Sciatic nerve (tissue), 2 donors: Measurements from ENCODE around the gene ZSCAN22. TPM values are rescaled to one million over a fixed set of nuclear protein-coding genes. Genes with fewer than 3 reads are reported as not detected.
A peak's percentile ranks its signal among the peaks of the same experiment; 100 is the strongest.

Experiments
- ATAC-seq: fragments of 200-7000 bp; cut with Tn5 transposase; one replicate; pipeline ENCODE4 v1.9.1; 2020; ENCODE audit warnings: mild to moderate bottlenecking, moderate library complexity
- DNase-seq: peaks from one replicate; pipeline ENCODE4 v3.0.0-alpha.2; 2020; ENCODE audit warnings: low spot score
- intact Hi-C: fragments of 100-400 bp; cut with DNase I; formaldehyde crosslinking; loops from one replicate; pipeline ENCODE4 v1.14.2; 2022
- total RNA-seq: library from RNA; stranded (reverse); fragmentation: NEBNext Ultra II Directional; extraction: Animal tissue kit (Norgen Biotek cat#: 25700); gene quantifications from one replicate; pipeline ENCODE4 v1.2.1, GENCODE V29; 2021
- donor health status: DM: no; HTN: no; CAD: no.
- donor health status: DM: no; HTN: no; CAD: no.

Gene ZSCAN22
- total RNA-seq, 1 donor from 2014 or later = 4.5 TPM

- peak; percentile 53 for DNase-seq
- no peak for ATAC-seq
- intact Hi-C loops = no loop called here
Observed at GRCh38 chr19:58350001-58350861, 23.4 kb downstream of the ZSCAN22 start.

GRCh38 chr19:58350871-58351557 is 24.2 kb downstream of the ZSCAN22 start:
- intact Hi-C loops = no loop called here
- no peak for ATAC-seq
- DNase-seq = no peak

- ATAC-seq (no peak), DNase-seq (no peak)
- intact Hi-C loops = no loop called here
Observed at GRCh38 chr19:58351558-58351878, 24.7 kb downstream of the ZSCAN22 start.

DNA sequence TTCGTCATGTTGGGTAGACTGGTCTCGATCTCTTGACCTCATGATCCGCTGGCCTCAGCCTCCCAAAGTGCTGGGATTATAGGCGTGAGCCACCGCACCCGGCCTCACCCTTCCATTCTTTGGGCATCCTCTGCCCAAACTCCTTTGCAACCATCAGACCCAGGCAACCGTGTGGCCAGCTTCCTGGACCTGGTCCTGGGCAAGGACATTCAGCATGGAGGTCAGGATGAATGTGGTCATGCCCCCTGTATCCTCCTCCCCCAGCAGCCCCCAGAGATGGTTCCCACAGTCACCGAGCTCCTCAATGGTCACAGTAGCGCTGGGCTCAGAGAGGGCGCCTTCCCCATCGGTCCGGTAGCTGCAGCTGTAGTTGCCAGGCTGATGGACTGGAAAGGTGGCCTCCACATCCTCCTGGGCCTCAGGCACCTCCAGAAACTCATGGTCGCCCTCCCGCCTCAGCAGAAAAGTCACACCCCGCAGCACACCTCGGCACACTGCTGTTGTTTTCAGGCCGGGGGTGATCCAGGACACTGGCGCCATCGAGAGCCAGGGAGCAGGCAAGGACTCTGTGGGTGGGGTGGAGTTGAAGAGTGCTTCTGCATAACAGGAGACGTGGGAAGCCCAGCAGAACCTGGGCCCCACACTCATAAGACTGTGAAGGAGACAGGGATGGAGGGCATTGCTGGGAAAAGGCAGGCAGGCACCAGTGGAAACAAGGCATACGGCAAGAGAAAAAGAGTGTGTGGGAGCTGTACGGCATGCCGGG is 25.4 kb downstream of the ZSCAN22 start:
- intact Hi-C loops = no loop called here
- DNase-seq (no peak), ATAC-seq (no peak)

- ATAC-seq = no peak
- intact Hi-C loops = no loop called here
- DNase-seq = no peak
Observed at GRCh38 chr19:58352760-58353671, 26.2 kb downstream of the ZSCAN22 start, which contains the start of gene A1BG. TSS of gene A1BG (minus strand) at chr19:58353492. CDS start at chr19:58353437, 55 bp downstream.

- ATAC-seq (no peak), DNase-seq (no peak)
- intact Hi-C loops = no loop called here
Observed at GRCh38 chr19:58353717-58354477, 27.1 kb downstream of the ZSCAN22 start.

- no peak for ATAC-seq
- intact Hi-C loops = no loop called here
- DNase-seq = no peak
Observed at GRCh38 chr19:58354478-58355030, 27.8 kb downstream of the ZSCAN22 start.

DNA sequence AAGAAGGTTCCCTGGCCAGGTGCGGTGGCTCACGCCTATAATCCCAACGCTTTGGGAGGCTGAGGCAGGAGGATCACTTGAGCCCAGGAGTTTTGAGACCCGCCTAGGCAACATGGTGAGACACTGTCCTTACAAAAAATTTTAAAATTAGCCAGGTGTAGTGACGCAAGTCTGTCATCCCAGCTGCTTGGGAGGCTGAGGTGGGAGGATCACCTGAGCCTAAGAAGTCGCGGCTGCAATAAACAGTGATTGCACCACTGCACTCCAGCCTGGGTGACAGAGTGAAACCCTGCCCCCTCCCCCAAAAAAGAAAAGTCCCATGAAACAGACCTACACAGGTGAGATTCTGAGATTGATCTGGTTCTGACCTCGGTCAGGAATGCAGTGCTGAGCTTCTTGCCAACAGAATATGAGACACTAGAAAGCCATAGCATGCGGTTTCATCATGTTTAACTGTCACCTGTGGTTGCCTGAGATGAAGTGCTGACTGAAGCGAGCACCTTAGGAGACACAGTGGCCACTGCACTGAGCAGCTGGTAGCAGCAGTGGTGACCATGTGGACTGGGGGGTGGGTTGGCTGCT is 28.5 kb downstream of the ZSCAN22 start:
- intact Hi-C loops = no loop called here
- ATAC-seq = no peak
- no peak for DNase-seq

- intact Hi-C loops = no loop called here
- ATAC-seq (no peak), DNase-seq (no peak)
Observed at GRCh38 chr19:58355908-58356765, 29.3 kb downstream of the ZSCAN22 start.

- intact Hi-C loops = no loop called here
- ATAC-seq (no peak), DNase-seq (no peak)
Observed at GRCh38 chr19:58356766-58357480, 30.1 kb downstream of the ZSCAN22 start.

- intact Hi-C loops = no loop called here
- ATAC-seq (no peak), DNase-seq (no peak)
Observed at GRCh38 chr19:58357481-58358145, 30.8 kb downstream of the ZSCAN22 start.

GRCh38 chr19:58361900-58362271 is 35.1 kb downstream of the ZSCAN22 start:
- peak; percentile 13 for ATAC-seq
- intact Hi-C loops = no loop called here
- DNase-seq = peak; percentile 75

DNA sequence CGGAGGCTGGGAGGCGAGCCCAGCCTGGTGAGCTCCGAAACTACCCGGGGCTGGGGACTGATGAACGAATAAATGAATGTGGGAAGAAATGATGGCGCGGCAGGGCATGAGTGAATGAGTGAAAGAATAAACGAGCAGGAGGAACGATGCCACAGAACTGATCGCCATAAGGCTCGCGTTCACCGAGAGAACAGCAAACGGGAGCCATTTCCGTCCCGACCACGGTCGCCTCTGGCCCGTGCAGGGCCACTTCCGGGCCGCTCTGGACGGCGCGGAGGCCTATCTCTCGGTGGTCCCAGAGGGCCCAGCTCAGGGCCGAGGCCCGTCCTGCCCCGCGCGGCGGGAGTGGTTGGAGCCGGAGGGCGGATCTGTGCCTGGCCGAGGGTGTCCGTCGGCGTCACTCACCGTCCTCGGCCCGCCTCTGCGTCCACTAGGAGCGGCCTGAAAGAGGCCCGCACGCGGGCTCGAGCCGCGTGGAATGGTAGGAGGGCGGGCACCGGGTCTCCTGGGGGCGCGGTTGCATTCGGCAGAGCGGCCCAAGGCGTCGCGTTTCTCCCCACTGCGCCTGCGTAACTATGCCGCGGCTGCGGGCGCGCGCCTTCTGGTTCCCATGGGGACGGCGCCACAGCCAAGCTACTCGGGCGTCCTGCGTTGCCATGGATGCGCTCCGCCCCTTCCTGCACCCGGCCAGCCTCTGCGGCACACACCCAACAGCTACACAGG is 35.6 kb downstream of the ZSCAN22 start, which contains the start of gene ZNF497:
TSS of gene ZNF497 (minus strand) at position 480 of the 723 bp plus-strand sequence. CDS start 5,116 bp downstream, outside the sequence.
- ATAC-seq (peak; percentile 97), DNase-seq (peak; percentile 99)
- intact Hi-C loops = no loop called here

DNA sequence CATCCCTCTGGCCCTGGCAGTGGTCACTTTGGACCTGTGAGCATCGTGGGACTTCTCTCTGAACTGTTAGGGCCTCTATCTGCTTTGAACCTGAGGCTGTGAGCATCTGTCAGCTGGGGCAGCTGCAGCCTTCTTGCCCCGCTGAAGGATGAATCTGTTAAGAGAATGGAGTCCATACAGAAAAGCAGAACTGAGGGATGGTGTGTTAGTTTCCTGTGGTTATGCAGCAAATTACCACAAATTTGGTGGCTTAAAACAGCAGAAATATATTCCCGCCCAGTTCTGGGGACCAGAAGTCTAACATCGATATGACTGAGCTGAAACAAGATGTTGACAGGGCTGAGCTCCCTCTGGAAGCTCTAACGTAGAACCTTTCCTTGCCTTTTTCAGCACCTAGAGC is 37.4 kb downstream of the ZSCAN22 start:
- no peak for ATAC-seq
- no peak for DNase-seq
- intact Hi-C loops = no loop called here
